Subcutaneous adipose tissue (tissue), 4 donors: ENCODE results near the gene SH3TC1. TPM values are rescaled to one million over a fixed set of nuclear protein-coding genes. Genes with fewer than 3 reads are reported as not detected.

ENCODE experiments used
- total RNA-seq, 4 donors: library from RNA; depleted of rRNA; stranded (reverse); fragments of >200 nt; gene quantifications; one replicate each; pipeline ENCODE4 v1.1.0, GENCODE V29; 2016
- TF ChIP-seq, protein P1 (sequence below): fragments of 450-650 bp; IDR thresholded peaks from one replicate; pipeline ENCODE4 v1.5.1; 2016; ENCODE audit warnings: low read depth, mild to moderate bottlenecking, control low read depth, antibody characterized with exemption, moderate library complexity

SH3TC1 gene
- total RNA-seq, 4 donors from 2014 or later, result 15.3 to 43.3 (median 31.9) TPM

DNA sequence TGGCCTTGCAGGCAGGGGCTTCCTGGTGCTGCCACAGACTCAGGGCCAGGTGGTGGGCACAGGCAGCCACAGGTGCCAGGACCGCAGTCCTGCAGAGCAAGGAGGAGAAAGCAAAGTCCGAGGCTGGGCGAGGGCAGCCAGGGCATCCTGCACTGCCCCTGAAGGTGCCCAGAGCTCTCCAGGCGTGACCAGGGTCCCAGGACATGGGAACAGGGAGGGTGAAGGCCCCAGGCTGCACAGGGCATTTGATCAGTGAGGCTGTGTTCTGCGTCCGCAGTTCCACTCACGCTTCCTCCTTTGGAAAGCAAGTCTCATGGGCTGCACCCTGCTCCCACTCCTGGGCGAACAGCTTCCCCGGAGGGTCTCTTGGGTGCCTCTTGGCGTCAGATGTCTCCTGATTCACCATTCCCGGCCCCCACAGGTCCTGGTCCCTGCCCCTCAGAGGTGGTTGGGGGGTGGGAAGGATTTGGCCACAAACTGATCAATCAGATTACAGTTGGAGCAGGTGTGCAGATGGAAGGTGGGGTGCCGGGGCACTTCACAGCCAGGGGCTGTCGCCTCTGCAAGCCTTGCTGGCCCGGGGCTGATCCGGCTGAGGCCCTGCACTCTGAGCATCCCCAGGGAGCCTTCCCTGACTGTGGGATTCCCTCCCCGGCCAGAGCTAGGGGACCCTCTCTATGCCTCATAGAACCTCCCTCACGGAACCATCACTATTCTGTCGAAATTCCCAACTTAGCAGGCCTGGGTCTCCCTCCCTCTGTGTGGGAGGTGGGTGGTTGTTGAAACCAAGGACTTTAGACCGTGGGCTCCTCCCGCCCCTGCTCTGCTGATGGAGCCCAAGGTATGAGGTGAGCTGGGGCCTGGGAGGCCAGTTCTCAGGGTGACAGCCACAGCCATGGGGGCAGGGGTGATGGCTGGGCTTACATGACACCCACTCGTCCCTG lies 3.3 kb downstream of the SH3TC1 start:
- TF ChIP-seq, protein P1, sequence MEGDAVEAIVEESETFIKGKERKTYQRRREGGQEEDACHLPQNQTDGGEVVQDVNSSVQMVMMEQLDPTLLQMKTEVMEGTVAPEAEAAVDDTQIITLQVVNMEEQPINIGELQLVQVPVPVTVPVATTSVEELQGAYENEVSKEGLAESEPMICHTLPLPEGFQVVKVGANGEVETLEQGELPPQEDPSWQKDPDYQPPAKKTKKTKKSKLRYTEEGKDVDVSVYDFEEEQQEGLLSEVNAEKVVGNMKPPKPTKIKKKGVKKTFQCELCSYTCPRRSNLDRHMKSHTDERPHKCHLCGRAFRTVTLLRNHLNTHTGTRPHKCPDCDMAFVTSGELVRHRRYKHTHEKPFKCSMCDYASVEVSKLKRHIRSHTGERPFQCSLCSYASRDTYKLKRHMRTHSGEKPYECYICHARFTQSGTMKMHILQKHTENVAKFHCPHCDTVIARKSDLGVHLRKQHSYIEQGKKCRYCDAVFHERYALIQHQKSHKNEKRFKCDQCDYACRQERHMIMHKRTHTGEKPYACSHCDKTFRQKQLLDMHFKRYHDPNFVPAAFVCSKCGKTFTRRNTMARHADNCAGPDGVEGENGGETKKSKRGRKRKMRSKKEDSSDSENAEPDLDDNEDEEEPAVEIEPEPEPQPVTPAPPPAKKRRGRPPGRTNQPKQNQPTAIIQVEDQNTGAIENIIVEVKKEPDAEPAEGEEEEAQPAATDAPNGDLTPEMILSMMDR, result no peak

DNA sequence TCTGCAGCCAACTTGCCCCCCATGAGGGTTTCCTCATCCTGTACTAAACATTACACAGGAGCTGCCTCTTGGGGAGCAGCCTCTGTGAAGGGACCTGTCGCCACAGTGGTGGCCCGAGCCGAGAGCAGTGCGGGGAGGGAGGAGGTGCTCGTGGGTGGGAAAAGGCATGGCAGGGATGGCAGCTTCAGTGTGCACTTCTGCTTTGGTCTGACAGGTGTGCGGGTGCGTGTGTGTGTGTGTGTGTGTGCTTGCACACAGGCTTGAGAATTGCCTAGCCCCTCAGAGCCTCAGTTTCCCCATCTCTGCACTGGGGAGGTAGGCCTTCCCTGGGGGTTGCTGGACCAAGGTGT lies 3.9 kb downstream of the SH3TC1 start:
- TF ChIP-seq, protein P1, result no peak

- TF ChIP-seq, protein P1, result no peak
Observed at GRCh38 chr4:8203817-8204216, 4.7 kb downstream of the SH3TC1 start.

GRCh38 chr4:8204576-8205227 lies 5.6 kb downstream of the SH3TC1 start:
- TF ChIP-seq, protein P1, result no peak

- TF ChIP-seq, protein P1, result no peak
Observed at GRCh38 chr4:8205241-8205707, 6.2 kb downstream of the SH3TC1 start.

DNA sequence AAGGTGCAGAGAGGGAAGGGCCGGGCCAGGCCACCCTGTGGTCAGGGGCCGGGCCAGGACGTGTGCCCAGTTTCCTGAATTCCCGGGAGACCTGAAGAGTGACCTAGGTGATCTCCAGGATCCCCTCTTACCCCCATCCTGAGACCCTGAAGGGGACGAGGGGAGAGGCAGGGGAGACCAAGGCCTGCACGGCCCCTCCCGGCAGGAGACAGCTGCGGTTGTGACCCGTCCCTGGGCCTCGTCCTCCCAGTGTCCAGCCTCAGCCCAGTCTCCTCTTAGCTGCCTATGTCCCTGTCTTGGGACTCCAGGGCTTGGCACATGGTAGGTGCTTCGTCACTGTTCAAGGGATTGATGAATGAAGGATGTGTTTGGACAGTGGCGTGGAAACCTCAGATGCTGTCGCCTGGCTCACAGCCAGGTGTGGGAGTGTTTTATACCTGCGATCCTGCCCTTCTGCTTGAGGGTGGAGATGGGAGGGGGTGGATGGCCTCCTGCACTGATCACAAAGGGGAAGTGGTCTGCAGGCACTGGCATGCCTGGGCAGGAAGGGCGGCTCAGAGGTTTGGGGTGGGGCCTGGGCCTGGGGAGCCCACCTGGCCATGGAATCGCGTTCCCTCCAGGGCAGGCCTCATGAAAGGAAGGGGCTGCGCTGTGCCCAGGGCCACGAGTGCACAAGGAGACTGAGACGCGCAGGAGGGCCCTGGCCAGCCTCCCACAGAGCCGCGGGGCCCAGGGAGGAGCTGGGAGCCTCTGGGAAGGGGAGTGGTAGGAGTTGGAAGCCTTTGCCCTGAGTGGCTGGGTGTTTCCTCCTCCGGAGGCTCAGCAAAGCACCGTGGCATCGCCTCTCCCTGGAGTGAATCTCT lies 6.9 kb downstream of the SH3TC1 start:
- TF ChIP-seq, protein P1, result no peak
